ENCODE results near the gene HMOX1.
A peak's percentile ranks its signal among the peaks of the same experiment; 100 is the strongest.
"Not testable (repeated sequence)": the region's sequence is repeated elsewhere in the genome, so short reads cannot be mapped to it uniquely, and the experiment has no call there.

Gene HMOX1

GRCh38 chr22:35434061-35434710 lies 53.3 kb downstream of the HMOX1 start:
- no peak for DNase-seq (ENCODE audit: low spot score)

- no peak for DNase-seq (ENCODE audit: low spot score)
Observed at GRCh38 chr22:35435201-35435740, 54.4 kb downstream of the HMOX1 start.

- no peak for DNase-seq (ENCODE audit: low spot score)
Observed at GRCh38 chr22:35436421-35436820, 55.5 kb downstream of the HMOX1 start.

GRCh38 chr22:35437049-35437448 lies 56.2 kb downstream of the HMOX1 start:
- DNase-seq (ENCODE audit: low spot score), result peak; percentile 60

- not testable (repeated sequence) for DNase-seq (ENCODE audit: low spot score)
Observed at GRCh38 chr22:35438673-35439364, 57.9 kb downstream of the HMOX1 start.

- no peak for DNase-seq (ENCODE audit: low spot score)
Observed at GRCh38 chr22:35439365-35439717, 58.4 kb downstream of the HMOX1 start.

- DNase-seq (ENCODE audit: low spot score), result no peak
Observed at GRCh38 chr22:35440129-35440528, 59.2 kb downstream of the HMOX1 start.

GRCh38 chr22:35441489-35442100 lies 60.7 kb downstream of the HMOX1 start:
- DNase-seq (ENCODE audit: low spot score), result no peak

GRCh38 chr22:35442471-35442870 lies 61.6 kb downstream of the HMOX1 start:
- DNase-seq (ENCODE audit: low spot score), result no peak

- DNase-seq (ENCODE audit: low spot score), result no peak
Observed at GRCh38 chr22:35443338-35443737, 62.4 kb downstream of the HMOX1 start.
